SK-N-MC (cell line): Measurements from ENCODE around the gene LAMA5.

Experiments
- DNase-seq: peaks from one replicate; pipeline ENCODE4 v3.0.0-alpha.2; 2011; ENCODE audit warnings: low read depth, low spot score
- H3K27ac ChIP-seq: fragments of 200-600 bp; sonication (generic); 2 replicates; pipeline ENCODE4 v1.5.1; 2016; ENCODE audit warnings: mixed run types
- H3K36me3 ChIP-seq: fragments of 200-600 bp; sonication (generic); 2 replicates; pipeline ENCODE4 v1.6.1; 2017; ENCODE audit warnings: antibody characterized with exemption, low read length, mixed read lengths; ENCODE audit not compliant: insufficient read depth
- H3K4me3 ChIP-seq: fragments of 200-600 bp; sonication (generic); 2 replicates; pipeline ENCODE4 v1.5.1; 2016
- H3K9ac ChIP-seq: fragments of 200-600 bp; sonication (generic); 2 replicates; pipeline ENCODE4 v1.8.0; 2017; ENCODE audit warnings: mixed run types, mixed read lengths; ENCODE audit not compliant: insufficient read length
- H3K9me3 ChIP-seq: fragments of 200-600 bp; sonication (generic); 2 replicates; pipeline ENCODE4 v1.6.1; 2017; ENCODE audit warnings: low read depth, mild to moderate bottlenecking, antibody characterized with exemption, low read length, moderate library complexity, mixed read lengths
- EZH2 ChIP-seq: fragments of 200-600 bp; sonication (generic); IDR thresholded peaks from one replicate; pipeline ENCODE4 v1.6.1; 2017; ENCODE audit warnings: antibody characterized with exemption
- FOXP2 ChIP-seq: optimal IDR thresholded peaks from 2 replicates; pipeline ENCODE3; 2011; ENCODE audit warnings: mild to moderate bottlenecking, moderate library complexity; ENCODE audit not compliant: insufficient read depth; ENCODE audit errors: extremely low read length, control extremely low read depth
- POLR2AphosphoS5 ChIP-seq: IDR thresholded peaks from 2 replicates; pipeline ENCODE4 v1.6.1; 2012; ENCODE audit warnings: mild to moderate bottlenecking, low read depth, low read length, borderline replicate concordance

Gene LAMA5

DNA sequence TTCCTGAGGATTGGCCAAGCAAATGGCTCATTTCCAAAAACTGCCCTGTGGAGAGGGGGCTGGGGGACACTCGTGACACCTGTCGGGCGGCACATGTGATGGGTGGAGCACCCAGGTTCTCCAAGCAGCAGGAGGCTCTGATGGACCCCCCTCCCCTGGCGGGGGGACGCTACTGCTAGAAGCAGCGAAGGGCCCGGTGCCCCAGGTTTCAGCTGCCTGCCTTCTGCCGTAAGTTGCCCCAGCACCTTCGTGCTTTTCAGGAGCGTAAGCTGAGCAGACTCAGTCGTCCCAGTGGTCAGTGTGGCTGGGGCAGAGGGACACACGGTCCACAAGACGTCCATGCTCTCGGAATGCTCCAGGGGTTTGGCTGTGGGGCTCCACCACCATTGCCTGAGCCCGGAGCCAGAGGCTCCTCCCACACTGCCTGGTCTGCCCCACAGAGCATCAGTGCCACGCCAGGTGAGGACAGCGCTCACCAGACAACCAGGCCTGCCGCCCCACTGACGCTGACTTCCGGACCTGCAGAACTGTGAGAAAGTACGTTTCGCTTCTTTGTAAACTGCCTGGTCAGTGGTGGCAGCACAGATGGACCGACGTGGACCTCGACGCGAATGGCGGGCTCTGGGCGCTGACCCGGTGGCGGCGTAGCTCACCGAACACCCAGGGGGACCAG, 68.4 kb downstream of the LAMA5 start:
- TF ChIP-seq FOXP2 = no peak
- no peak for TF ChIP-seq POLR2AphosphoS5
- TF ChIP-seq EZH2 = no peak
- no peak overlapping the region for H3K27ac ChIP-seq

DNA sequence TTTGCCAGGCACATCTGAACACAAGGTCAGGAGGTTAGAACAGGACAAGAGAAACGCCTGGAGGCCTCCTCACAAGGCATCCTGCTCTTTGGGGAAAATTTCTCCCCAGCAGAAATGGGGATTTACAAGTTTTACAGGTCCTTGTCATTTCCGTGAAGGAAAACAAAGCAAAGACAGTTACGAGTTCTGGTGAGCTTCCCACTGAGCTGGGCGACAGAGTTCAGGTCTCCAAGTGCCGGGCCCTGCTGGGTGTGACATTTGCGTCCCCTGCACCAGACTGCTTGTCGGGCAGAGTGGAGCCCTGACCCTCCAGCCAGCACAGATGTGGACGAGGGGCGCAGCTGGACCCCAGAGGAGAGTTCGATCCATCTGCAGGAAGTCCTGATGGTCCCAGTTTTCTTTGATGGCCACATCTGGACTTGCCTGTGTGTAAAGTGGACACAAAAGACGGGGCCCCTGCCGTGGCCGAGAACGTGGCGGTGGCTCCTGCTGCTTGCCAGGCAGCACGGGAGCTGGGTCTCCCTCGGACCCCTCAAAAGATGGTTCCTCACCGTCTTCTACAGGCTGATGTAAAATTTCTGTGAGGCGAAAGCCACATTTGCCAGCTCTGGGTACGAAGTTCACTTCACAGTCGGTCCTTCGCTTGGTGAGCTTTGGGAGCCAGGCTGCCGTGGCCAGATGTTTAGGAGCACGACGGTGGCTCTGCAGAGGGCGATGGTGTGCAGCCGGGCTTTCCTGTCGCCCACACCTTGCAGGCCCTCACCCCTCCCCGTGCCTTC, 69.5 kb downstream of the LAMA5 start:
- no peak for DNase-seq
- H3K9ac ChIP-seq = no peak overlapping the region
- H3K27ac ChIP-seq = no peak overlapping the region
- no peak overlapping the region for H3K4me3 ChIP-seq
- TF ChIP-seq EZH2 (no peak), FOXP2 (no peak)
- H3K9me3 ChIP-seq = no peaks in the 10 kb centered on the region
- no peaks in the 10 kb centered on the region for H3K36me3 ChIP-seq

More for the DNA sequence above, 68.4 kb downstream of the LAMA5 start:
- Histone ChIP-seq H3K4me3 (no peak overlapping the region), H3K9me3 (no peaks in the 10 kb centered on the region), H3K9ac (no peak overlapping the region), H3K36me3 (no peaks in the 10 kb centered on the region)
- DNase-seq = no peak

DNA sequence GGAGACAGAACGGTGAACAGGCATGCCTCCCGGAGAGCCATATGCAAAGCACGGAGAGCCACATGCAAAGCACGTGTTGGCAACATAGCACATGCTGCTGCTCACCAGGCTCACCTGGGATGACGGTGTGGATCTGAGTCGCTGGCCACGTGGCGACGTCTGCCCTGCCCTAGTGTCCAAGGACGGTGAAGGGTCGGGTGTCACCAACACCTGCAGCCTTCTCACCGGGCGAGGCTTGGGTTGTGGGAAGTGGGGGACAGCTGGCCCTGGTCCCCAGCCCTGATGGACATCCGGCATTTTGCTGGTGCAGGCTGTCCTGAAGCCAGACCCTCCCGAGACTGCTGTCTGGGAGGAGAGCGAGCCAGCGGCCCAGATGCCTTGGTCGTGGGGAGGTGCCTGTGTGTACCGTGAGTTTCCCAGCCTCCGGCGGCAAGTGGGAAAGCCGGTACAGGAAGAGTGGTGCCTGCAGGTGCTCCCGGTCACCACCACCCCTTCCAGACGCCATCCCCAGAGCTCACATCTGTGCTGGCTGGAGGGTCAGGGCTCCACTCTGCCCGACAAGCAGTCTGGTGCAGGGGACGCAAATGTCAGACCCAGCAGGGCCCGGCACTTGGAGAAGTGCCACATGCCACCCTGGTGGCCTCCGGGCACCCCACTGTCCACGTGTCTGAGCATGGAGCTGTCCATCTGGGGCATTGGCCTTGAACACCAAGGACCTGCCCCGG, 70.2 kb downstream of the LAMA5 start:
- no peak for TF ChIP-seq FOXP2
- TF ChIP-seq POLR2AphosphoS5 = no peak
- no peak for TF ChIP-seq EZH2
- no peak overlapping the region for H3K9ac ChIP-seq
- H3K27ac ChIP-seq = no peak overlapping the region
- no peaks in the 10 kb centered on the region for H3K36me3 ChIP-seq
- H3K9me3 ChIP-seq = no peaks in the 10 kb centered on the region
- H3K4me3 ChIP-seq = no peak overlapping the region
- no peak for DNase-seq

DNA sequence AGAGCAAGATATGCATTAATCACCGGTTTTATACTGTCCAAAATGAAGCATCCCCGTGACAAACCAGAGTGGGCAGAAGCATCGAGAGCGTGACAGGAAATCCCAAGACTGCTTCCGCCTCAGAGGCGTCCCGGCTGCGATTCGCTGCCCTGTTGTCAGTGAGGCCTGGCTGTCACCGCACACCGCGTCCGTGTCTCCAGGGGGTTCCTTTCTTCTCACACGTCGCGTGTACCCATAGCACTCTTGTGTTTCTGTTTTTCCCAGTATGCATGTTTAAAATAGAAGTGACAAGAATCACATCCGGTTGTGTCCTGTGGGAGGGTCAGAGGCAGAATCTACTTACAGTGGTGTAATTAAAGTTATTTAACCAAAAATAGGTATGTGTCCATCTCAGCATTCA, 72.6 kb downstream of the LAMA5 start:
- H3K9ac ChIP-seq = no peak overlapping the region
- H3K36me3 ChIP-seq = no peaks in the 10 kb centered on the region
- TF ChIP-seq EZH2 (no peak), FOXP2 (no peak), POLR2AphosphoS5 (no peak)
- H3K27ac ChIP-seq = no peak overlapping the region
- no peak for DNase-seq
- H3K4me3 ChIP-seq = no peak overlapping the region
- no peaks in the 10 kb centered on the region for H3K9me3 ChIP-seq

DNA sequence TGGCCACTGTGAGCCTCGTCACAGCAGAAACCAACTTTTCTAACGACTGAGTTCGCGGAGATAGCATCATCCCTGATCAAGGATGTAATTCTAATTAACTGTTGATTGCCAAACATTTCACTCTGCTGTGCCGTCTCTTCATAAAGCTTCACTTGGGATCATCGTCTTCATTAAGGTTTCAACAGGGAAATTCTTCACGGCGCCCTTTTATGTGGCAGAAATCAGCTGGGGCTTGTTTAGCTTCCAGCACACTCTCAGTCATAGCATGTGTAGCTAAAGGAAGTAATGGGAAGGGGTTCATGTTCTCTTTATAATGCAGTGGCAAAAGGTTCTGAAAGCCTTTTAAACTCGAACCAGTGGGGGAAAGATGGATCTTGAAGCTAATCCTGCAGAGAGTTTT, 73.2 kb downstream of the LAMA5 start:
- no peak overlapping the region for H3K9ac ChIP-seq
- H3K4me3 ChIP-seq = no peak overlapping the region
- no peak overlapping the region for H3K27ac ChIP-seq
- no peaks in the 10 kb centered on the region for H3K9me3 ChIP-seq
- no peaks in the 10 kb centered on the region for H3K36me3 ChIP-seq
- TF ChIP-seq POLR2AphosphoS5 = no peak
- TF ChIP-seq FOXP2 = no peak
- DNase-seq = no peak

DNA sequence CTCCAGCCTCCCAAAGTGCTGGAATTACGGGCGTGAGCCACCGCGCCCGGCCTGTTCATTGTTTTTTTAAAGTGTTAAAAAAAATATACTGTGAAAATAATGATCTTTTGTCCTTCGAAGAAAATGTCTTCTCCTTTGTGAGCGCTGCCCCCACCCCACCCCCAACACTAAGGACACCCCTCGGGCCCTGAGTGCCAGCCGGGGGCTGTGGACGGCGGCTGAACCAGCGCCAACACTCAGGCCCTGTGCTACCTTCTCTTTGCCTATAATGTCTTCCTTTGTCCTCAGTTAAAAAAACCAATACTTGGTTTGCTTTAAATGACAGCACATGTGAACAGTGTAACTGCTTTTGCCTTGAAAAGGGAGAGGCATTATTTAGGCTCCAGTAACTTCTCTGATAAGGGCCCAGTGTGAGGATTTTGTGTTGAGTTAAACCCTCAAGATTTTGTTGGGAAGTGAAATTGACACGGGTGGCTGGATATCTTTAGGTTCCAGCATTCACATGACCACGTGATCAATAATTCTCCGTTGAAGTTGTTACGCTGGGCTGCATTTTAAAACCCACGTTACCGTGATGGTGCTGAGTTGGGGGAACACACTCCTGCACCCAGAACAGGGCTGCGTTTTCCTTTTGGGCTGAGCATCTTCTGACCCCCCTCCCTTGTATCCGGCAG, 73.9 kb downstream of the LAMA5 start:
- Histone ChIP-seq H3K27ac (no peak overlapping the region), H3K4me3 (no peak overlapping the region), H3K9me3 (no peaks in the 10 kb centered on the region), H3K36me3 (no peaks in the 10 kb centered on the region), H3K9ac (no peak overlapping the region)
- DNase-seq = no peak
- TF ChIP-seq FOXP2 (no peak), EZH2 (no peak), POLR2AphosphoS5 (no peak)

DNA sequence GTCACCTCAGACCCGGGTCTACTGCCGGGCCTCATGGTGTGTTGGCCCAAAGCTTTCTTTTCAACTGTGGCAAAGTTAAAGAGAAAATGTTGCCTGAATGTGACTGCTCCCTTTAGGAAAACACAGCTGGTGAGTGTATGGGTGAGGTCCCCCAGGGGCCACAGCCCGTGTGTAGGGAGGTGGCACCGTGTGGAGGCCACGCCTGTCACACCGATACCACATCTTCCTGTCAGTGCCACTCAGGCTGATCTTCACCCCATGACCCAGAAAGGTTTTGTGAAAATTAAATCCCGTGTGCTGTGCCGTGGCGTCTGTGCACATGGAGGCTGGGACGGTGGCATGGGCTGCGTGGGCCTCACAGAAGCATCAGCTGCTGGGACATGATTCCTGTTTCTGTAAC, 75.0 kb downstream of the LAMA5 start:
- Histone ChIP-seq H3K27ac (no peak overlapping the region), H3K4me3 (no peak overlapping the region), H3K36me3 (no peaks in the 10 kb centered on the region), H3K9ac (no peak overlapping the region), H3K9me3 (no peaks in the 10 kb centered on the region)
- no peak for DNase-seq
- no peak for TF ChIP-seq FOXP2
- no peak for TF ChIP-seq EZH2
